SK-N-SH (cell line): ENCODE results near the gene CSNK1D. TPM values are rescaled to one million over a fixed set of nuclear protein-coding genes. Genes with fewer than 3 reads are reported as not detected.

Experiments used
- CTCF ChIA-PET: fragments of 300-600, 350-600 bp; formaldehyde crosslinking; extraction: SDS; loops from one replicate; lab custom pipeline; 2021; lab: Yijun Ruan, JAX
- POLR2A ChIA-PET: fragments of 350-600 bp; sonication (Branson Sonifier 250); formaldehyde crosslinking; extraction: SDS; loops from one replicate; lab custom pipeline; 2020; ENCODE audit warnings: antibody characterized with exemption, inconsistent platforms; lab: Yijun Ruan, JAX
- DNase-seq: peaks from one replicate; pipeline ENCODE4 v3.0.0; 2012
- H2AFZ ChIP-seq: fragments of 200-600 bp; sonication (generic); 2 replicates; pipeline ENCODE4 v1.8.1; 2016; ENCODE audit warnings: antibody characterized with exemption, mild to moderate bottlenecking, low read depth
- H3F3A ChIP-seq: fragments of 200-600 bp; sonication (generic); replicated peaks from 2 replicates; pipeline ENCODE3; 2016; ENCODE audit warnings: antibody characterized with exemption, mild to moderate bottlenecking; ENCODE audit not compliant: insufficient read depth
- H3K27ac ChIP-seq, 2 experiments: fragments of 200-500 bp in 1 of 2; fragments of 200-600 bp in 1 of 2; sonication (Bioruptor generic) in 1 of 2; sonication (generic), shearing (Covaris generic) in 1 of 2; 2 replicates each; pipeline versions ENCODE4 v1.5.1 to v1.6.1; 2014 to 2016; ENCODE audit warnings: low read depth in 2 of 2, inconsistent platforms in 1 of 2, low read length in 1 of 2, mild to moderate bottlenecking in 1 of 2, mixed read lengths in 1 of 2
- H3K27me3 ChIP-seq: fragments of 200-600 bp; sonication (generic), shearing (Covaris generic); 2 replicates; pipeline ENCODE4 v1.6.1; 2016; ENCODE audit warnings: mixed run types; ENCODE audit not compliant: insufficient read depth
- H3K36me3 ChIP-seq, 2 experiments: fragments of 200-500 bp in 1 of 2; fragments of 200-600 bp in 1 of 2; sonication (Bioruptor generic) in 1 of 2; sonication (generic) in 1 of 2; replicated peaks in 1 of 2; 2 replicates each; pipeline versions ENCODE3 to v1.5.1; 2014 to 2016; ENCODE audit warnings: low read length in 1 of 2, mild to moderate bottlenecking in 1 of 2; ENCODE audit not compliant: insufficient read depth in 2 of 2, control insufficient read depth in 1 of 2
- H3K4me1 ChIP-seq, 2 experiments: fragments of 200-500 bp in 1 of 2; fragments of 200-600 bp in 1 of 2; sonication (Bioruptor generic) in 1 of 2; sonication (generic), shearing (Covaris generic) in 1 of 2; 2 replicates each; pipeline versions ENCODE4 v1.5.1 to v1.6.1; 2014 to 2016; ENCODE audit warnings: low read depth in 1 of 2, low read length in 1 of 2, mixed run types in 1 of 2; ENCODE audit not compliant: insufficient read depth in 2 of 2, control insufficient read depth in 1 of 2
- H3K4me2 ChIP-seq: fragments of 200-600 bp; sonication (generic), shearing (Covaris generic); 2 replicates; pipeline ENCODE4 v1.6.1; 2017; ENCODE audit warnings: mixed run types
- H3K4me3 ChIP-seq, 2 experiments: fragments of 200-500 bp in 1 of 2; fragments of 200-600 bp in 1 of 2; sonication (Bioruptor generic) in 1 of 2; sonication (generic), shearing (Covaris generic) in 1 of 2; 2 replicates each; pipeline versions ENCODE4 v1.5.1 to v1.8.1; 2014 to 2016; ENCODE audit warnings: low read depth in 2 of 2, inconsistent platforms in 1 of 2, low read length in 1 of 2, mild to moderate bottlenecking in 1 of 2, mixed read lengths in 1 of 2, moderate library complexity in 1 of 2
- H3K79me2 ChIP-seq: fragments of 200-600 bp; sonication (generic); 2 replicates; pipeline ENCODE4 v1.8.1; 2017; ENCODE audit warnings: mild to moderate bottlenecking; ENCODE audit not compliant: insufficient read depth
- H3K9ac ChIP-seq: fragments of 200-600 bp; sonication (generic); 2 replicates; pipeline ENCODE4 v1.6.1; 2017; ENCODE audit warnings: mixed run types
- H3K9me2 ChIP-seq: fragments of 200-600 bp; sonication (generic); 2 replicates; pipeline ENCODE4 v1.6.1; 2017; ENCODE audit warnings: mixed run types
- H3K9me3 ChIP-seq: fragments of 200-600 bp; sonication (generic); 2 replicates; pipeline ENCODE4 v1.6.1; 2017; ENCODE audit warnings: mixed run types, mild to moderate bottlenecking, moderate library complexity
- H4K20me1 ChIP-seq: fragments of 200-600 bp; sonication (generic); 2 replicates; pipeline ENCODE4 v1.6.1; 2017; ENCODE audit warnings: mild to moderate bottlenecking, mixed run types; ENCODE audit not compliant: insufficient read depth
- CHD2 ChIP-seq: fragments of 150-350 bp; IDR thresholded peaks from 2 replicates; pipeline ENCODE4 v1.6.1; 2018; ENCODE audit warnings: low read length; ENCODE audit not compliant: partially characterized antibody
- FOXJ3 ChIP-seq: sonication (generic); formaldehyde crosslinking; IDR thresholded peaks from 2 replicates; pipeline ENCODE4 v1.5.1; 2020; ENCODE audit warnings: mild to moderate bottlenecking, missing genetic modification reagents
- FOXM1 ChIP-seq: IDR thresholded peaks from 2 replicates; pipeline ENCODE4 v1.4.0; 2012; ENCODE audit warnings: low read depth, mild to moderate bottlenecking
- GABPA ChIP-seq: IDR thresholded peaks from 2 replicates; pipeline ENCODE4 v1.4.0; 2012; ENCODE audit warnings: low read depth, mild to moderate bottlenecking
- GATA2 ChIP-seq: sonication (generic); formaldehyde crosslinking; IDR thresholded peaks from 2 replicates; pipeline ENCODE4 v1.5.0; 2020; ENCODE audit warnings: mild to moderate bottlenecking, missing genetic modification reagents
- MEF2A ChIP-seq: IDR thresholded peaks from 2 replicates; pipeline ENCODE4 v1.4.0; 2012; ENCODE audit warnings: low read depth, borderline replicate concordance
- NFIC ChIP-seq: IDR thresholded peaks from 2 replicates; pipeline ENCODE4 v1.4.0; 2012; ENCODE audit warnings: borderline replicate concordance
- POLR2AphosphoS5 ChIP-seq: IDR thresholded peaks from 2 replicates; pipeline ENCODE4 v1.6.1; 2012; ENCODE audit warnings: low read depth, low read length
- RAD21 ChIP-seq: IDR thresholded peaks from 2 replicates; pipeline ENCODE4 v1.6.1; 2012; ENCODE audit warnings: mild to moderate bottlenecking, low read length
- RXRA ChIP-seq: IDR thresholded peaks from 2 replicates; pipeline ENCODE4 v1.4.0; 2012; ENCODE audit warnings: low read depth, mild to moderate bottlenecking, borderline replicate concordance
- SIN3A ChIP-seq: IDR thresholded peaks from 2 replicates; pipeline ENCODE4 v1.6.1; 2012; ENCODE audit warnings: low read depth, mild to moderate bottlenecking, low read length, moderate library complexity, borderline replicate concordance
- TAF1 ChIP-seq: IDR thresholded peaks from 2 replicates; pipeline ENCODE4 v1.6.1; 2012; ENCODE audit warnings: low read depth, mild to moderate bottlenecking, low read length, moderate library complexity, borderline replicate concordance
- TCF12 ChIP-seq: IDR thresholded peaks from 2 replicates; pipeline ENCODE4 v1.4.0; 2012
- WGBS: methylation state at CpG from one replicate; pipeline ENCODE4 v1.1.6; 2017; ENCODE audit warnings: low lambda C conversion rate; 5-methylcytosine and 5-hydroxymethylcytosine counted together
- polyA plus RNA-seq, 3 experiments: library from polyadenylated mRNA; depleted of rRNA; stranded (reverse); fragments of >200 nt; gene quantifications; 2 replicates each; pipeline ENCODE4 v1.2.3, GENCODE V29; 2012
- TF ChIP-seq, protein P1 (sequence below): fragments of 150-350 bp; IDR thresholded peaks from 2 replicates; pipeline ENCODE4 v1.6.1; 2016; ENCODE audit warnings: mild to moderate bottlenecking, low read depth, low read length
- TF ChIP-seq, protein P2 (sequence below): IDR thresholded peaks from 2 replicates; pipeline ENCODE4 v1.4.0; 2012; ENCODE audit warnings: low read depth, borderline replicate concordance
- TF ChIP-seq, protein P3 (sequence below): IDR thresholded peaks from 2 replicates; pipeline ENCODE4 v1.4.0; 2012; ENCODE audit warnings: low read depth, borderline replicate concordance
- TF ChIP-seq, protein P4 (sequence below): IDR thresholded peaks from 2 replicates; pipeline ENCODE4 v1.6.1; 2012; ENCODE audit warnings: mild to moderate bottlenecking, low read depth, low read length, moderate library complexity

Gene CSNK1D
- polyA plus RNA-seq, 1 of the 3 experiments (the other 2 are of a cell fraction), result 216 TPM

DNA sequence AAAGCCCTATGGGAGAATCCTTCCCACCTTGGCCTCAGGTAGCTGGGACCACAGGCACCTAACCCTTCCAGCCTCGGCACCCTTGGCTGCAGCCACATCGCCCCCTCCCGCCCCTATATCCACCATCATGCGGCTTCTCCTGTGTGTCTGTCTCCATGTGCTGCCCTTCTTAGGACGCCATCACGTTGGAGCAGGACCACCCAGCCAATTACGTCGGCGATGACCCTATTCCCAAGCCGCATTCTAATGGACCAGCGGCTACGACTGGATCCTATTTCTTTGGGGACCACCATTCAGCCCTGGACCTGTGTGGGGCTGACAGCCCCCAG, 57.6 kb downstream of the CSNK1D start (continued):
- TF ChIP-seq, protein P1, sequence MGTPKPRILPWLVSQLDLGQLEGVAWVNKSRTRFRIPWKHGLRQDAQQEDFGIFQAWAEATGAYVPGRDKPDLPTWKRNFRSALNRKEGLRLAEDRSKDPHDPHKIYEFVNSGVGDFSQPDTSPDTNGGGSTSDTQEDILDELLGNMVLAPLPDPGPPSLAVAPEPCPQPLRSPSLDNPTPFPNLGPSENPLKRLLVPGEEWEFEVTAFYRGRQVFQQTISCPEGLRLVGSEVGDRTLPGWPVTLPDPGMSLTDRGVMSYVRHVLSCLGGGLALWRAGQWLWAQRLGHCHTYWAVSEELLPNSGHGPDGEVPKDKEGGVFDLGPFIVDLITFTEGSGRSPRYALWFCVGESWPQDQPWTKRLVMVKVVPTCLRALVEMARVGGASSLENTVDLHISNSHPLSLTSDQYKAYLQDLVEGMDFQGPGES, result no peak
- TF ChIP-seq, protein P2, sequence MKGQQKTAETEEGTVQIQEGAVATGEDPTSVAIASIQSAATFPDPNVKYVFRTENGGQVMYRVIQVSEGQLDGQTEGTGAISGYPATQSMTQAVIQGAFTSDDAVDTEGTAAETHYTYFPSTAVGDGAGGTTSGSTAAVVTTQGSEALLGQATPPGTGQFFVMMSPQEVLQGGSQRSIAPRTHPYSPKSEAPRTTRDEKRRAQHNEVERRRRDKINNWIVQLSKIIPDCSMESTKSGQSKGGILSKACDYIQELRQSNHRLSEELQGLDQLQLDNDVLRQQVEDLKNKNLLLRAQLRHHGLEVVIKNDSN, result no peak
- TF ChIP-seq, protein P3, sequence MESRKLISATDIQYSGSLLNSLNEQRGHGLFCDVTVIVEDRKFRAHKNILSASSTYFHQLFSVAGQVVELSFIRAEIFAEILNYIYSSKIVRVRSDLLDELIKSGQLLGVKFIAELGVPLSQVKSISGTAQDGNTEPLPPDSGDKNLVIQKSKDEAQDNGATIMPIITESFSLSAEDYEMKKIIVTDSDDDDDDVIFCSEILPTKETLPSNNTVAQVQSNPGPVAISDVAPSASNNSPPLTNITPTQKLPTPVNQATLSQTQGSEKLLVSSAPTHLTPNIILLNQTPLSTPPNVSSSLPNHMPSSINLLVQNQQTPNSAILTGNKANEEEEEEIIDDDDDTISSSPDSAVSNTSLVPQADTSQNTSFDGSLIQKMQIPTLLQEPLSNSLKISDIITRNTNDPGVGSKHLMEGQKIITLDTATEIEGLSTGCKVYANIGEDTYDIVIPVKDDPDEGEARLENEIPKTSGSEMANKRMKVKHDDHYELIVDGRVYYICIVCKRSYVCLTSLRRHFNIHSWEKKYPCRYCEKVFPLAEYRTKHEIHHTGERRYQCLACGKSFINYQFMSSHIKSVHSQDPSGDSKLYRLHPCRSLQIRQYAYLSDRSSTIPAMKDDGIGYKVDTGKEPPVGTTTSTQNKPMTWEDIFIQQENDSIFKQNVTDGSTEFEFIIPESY, result no peak
- TF ChIP-seq GABPA (no peak), CHD2 (no peak)

DNA sequence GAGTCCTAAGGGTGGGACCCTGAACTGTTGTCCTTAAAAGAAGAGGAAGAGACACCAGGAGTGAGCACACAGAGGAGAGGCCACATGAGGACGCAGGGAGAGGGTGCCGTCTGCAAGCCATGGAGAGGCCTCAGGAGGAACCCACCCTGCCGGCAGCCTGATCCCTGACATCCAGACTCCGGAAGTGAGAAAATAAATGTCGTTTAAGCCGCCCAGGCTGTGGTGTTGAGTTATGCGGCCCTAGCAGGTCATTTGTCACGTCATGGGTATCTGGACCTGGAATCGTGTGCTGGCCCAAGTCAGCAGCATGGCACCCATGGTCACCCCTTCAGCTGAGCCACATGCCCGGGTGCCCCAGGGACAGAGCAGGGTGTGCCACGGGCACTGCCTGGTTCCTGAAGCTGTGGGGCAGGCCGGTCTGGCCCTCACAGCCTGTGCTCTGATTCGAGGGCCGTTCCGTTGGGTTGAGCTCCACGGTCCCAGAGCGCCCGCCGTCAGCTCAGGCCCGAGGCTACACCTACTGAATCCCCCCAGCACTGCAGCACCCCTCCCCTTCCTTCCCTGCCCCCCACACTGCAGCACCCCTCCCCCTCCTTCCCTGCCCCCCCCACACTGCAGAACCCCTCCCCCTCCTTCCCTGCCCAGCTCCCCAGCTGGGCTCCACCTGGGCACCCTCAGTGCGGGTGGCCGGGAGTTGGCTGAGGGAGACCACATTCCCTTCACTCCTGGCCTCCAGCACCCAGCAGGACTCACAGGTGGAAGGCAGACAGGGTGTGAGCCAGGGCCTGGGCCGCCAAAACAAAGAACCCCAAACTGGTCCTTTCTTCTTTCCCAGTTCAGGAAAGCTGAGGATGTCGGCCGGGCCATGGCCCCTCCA, 58.2 kb downstream of the CSNK1D start:
- H3K4me3 ChIP-seq, result no peak overlapping the region
- H3K79me2 ChIP-seq, result peaks cover 39% of the 10 kb centered on the region

More for the DNA sequence above, 58.2 kb downstream of the CSNK1D start:
- ChIA-PET POLR2A (interaction anchor here (1.3 kb wide), 1 partner anchor 19 kb away, joined by 3 read pairs; no protein-coding TSS in a partner anchor), CTCF (interaction anchor here (0.6 to 6.4 kb wide), 6 partner anchors 9 to 218 kb away, joined by 3 to 45 read pairs (median 6); no protein-coding TSS in a partner anchor)
- no peaks in the 10 kb centered on the region for H3K9me3 ChIP-seq
- peaks cover 34 to 43% of the 10 kb centered on the region in 2 experiments for H3K4me1 ChIP-seq
- 92% methylated on average over 23 of the region's 25 CpGs for WGBS
- TF ChIP-seq TCF12 (no peak), NFIC (no peak), TAF1 (no peak), FOXM1 (no peak), RXRA (no peak), RAD21 (no peak), POLR2AphosphoS5 (no peak), GABPA (no peak), GATA2 (CRISPR knock-in tag) (no peak), MEF2A (no peak), FOXJ3 (no peak), SIN3A (no peak)
- TF ChIP-seq, protein P4, sequence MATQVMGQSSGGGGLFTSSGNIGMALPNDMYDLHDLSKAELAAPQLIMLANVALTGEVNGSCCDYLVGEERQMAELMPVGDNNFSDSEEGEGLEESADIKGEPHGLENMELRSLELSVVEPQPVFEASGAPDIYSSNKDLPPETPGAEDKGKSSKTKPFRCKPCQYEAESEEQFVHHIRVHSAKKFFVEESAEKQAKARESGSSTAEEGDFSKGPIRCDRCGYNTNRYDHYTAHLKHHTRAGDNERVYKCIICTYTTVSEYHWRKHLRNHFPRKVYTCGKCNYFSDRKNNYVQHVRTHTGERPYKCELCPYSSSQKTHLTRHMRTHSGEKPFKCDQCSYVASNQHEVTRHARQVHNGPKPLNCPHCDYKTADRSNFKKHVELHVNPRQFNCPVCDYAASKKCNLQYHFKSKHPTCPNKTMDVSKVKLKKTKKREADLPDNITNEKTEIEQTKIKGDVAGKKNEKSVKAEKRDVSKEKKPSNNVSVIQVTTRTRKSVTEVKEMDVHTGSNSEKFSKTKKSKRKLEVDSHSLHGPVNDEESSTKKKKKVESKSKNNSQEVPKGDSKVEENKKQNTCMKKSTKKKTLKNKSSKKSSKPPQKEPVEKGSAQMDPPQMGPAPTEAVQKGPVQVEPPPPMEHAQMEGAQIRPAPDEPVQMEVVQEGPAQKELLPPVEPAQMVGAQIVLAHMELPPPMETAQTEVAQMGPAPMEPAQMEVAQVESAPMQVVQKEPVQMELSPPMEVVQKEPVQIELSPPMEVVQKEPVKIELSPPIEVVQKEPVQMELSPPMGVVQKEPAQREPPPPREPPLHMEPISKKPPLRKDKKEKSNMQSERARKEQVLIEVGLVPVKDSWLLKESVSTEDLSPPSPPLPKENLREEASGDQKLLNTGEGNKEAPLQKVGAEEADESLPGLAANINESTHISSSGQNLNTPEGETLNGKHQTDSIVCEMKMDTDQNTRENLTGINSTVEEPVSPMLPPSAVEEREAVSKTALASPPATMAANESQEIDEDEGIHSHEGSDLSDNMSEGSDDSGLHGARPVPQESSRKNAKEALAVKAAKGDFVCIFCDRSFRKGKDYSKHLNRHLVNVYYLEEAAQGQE, result no peak
- TF ChIP-seq, protein P2, result no peak
- peak; percentile 87 for DNase-seq
- peak overlapping the region; percentile 68; the same call in 1 of the 2 replicates for H3K4me2 ChIP-seq
- H3K9ac ChIP-seq, result no peak overlapping the region
- H3F3A ChIP-seq, result peaks cover 29% of the 10 kb centered on the region
- no peaks in the 10 kb centered on the region for H3K36me3 ChIP-seq
- H3K27ac ChIP-seq, result peak overlapping the region; percentile 83 to 94
- H2AFZ ChIP-seq, result no peak overlapping the region
- H4K20me1 ChIP-seq, result no peaks in the 10 kb centered on the region
- H3K9me2 ChIP-seq, result no peaks in the 10 kb centered on the region
- no peaks in the 10 kb centered on the region for H3K27me3 ChIP-seq
